ENCODE measurements around the gene ILDR2.

ILDR2 gene

DNA sequence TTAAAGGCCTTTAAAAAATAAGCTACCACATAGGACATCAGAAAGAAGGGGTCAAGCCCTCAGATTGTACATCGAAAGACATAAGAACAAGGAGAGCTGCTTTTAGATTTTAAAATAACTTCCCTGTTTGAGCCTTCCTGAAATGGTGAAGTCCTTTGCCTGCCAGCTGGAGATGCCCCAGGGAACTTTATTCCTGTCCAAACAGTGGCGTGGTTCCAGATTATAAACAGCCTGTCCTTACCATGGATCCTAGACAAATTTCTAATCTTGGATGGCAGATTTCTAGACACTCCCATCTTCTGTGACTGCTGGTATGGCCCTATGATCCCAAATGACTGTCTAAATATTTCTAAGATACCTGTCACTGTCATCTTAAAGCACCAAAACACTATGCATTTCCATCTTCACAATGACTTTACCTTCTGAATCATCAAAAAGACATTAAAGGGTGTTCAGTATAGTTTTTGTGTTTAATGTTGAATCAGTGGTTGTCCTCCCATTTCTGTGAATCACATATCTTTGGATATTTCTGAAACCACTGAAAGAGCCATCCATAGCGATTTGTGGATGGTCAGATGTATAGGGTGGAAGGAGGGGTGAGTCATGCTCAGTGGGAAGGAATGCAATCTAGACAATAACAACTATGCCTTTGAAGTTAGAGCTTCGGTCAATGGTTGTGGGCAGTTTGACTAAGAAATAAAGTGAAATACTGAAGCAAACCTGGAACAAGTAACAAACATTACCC is 23.2 kb downstream of the ILDR2 start:
- H3K27me3 ChIP-seq (ENCODE audit: insufficient read depth, poor library complexity, severe bottlenecking) = peaks cover 3% of the 10 kb centered on the region
- no peak overlapping the region for H3K27ac ChIP-seq (replicated peaks)
- no peak overlapping the region for H3K4me3 ChIP-seq (replicated peaks; ENCODE audit: insufficient read depth, low read length)
- no peak for DNase-seq (ENCODE audit: low read depth in 1 of 2, low spot score in 1 of 2)
- TF ChIP-seq, protein P1, sequence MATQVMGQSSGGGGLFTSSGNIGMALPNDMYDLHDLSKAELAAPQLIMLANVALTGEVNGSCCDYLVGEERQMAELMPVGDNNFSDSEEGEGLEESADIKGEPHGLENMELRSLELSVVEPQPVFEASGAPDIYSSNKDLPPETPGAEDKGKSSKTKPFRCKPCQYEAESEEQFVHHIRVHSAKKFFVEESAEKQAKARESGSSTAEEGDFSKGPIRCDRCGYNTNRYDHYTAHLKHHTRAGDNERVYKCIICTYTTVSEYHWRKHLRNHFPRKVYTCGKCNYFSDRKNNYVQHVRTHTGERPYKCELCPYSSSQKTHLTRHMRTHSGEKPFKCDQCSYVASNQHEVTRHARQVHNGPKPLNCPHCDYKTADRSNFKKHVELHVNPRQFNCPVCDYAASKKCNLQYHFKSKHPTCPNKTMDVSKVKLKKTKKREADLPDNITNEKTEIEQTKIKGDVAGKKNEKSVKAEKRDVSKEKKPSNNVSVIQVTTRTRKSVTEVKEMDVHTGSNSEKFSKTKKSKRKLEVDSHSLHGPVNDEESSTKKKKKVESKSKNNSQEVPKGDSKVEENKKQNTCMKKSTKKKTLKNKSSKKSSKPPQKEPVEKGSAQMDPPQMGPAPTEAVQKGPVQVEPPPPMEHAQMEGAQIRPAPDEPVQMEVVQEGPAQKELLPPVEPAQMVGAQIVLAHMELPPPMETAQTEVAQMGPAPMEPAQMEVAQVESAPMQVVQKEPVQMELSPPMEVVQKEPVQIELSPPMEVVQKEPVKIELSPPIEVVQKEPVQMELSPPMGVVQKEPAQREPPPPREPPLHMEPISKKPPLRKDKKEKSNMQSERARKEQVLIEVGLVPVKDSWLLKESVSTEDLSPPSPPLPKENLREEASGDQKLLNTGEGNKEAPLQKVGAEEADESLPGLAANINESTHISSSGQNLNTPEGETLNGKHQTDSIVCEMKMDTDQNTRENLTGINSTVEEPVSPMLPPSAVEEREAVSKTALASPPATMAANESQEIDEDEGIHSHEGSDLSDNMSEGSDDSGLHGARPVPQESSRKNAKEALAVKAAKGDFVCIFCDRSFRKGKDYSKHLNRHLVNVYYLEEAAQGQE (IDR thresholded peaks at IDR 0.05; ENCODE audit: insufficient replicate concordance, low read depth) = no peak
- TF ChIP-seq SPI1 (IDR thresholded peaks at IDR 0.05; ENCODE audit: borderline replicate concordance, low read depth) = no peak
- TF ChIP-seq POLR2AphosphoS5 (IDR thresholded peaks at IDR 0.05; ENCODE audit: low read depth) = no peak
- TF ChIP-seq, protein P2, sequence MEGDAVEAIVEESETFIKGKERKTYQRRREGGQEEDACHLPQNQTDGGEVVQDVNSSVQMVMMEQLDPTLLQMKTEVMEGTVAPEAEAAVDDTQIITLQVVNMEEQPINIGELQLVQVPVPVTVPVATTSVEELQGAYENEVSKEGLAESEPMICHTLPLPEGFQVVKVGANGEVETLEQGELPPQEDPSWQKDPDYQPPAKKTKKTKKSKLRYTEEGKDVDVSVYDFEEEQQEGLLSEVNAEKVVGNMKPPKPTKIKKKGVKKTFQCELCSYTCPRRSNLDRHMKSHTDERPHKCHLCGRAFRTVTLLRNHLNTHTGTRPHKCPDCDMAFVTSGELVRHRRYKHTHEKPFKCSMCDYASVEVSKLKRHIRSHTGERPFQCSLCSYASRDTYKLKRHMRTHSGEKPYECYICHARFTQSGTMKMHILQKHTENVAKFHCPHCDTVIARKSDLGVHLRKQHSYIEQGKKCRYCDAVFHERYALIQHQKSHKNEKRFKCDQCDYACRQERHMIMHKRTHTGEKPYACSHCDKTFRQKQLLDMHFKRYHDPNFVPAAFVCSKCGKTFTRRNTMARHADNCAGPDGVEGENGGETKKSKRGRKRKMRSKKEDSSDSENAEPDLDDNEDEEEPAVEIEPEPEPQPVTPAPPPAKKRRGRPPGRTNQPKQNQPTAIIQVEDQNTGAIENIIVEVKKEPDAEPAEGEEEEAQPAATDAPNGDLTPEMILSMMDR (IDR thresholded peaks at IDR 0.05; ENCODE audit: insufficient read depth, low read length) = no peak
- no peak for TF ChIP-seq GABPA (IDR thresholded peaks at IDR 0.05; ENCODE audit: low read depth)

DNA sequence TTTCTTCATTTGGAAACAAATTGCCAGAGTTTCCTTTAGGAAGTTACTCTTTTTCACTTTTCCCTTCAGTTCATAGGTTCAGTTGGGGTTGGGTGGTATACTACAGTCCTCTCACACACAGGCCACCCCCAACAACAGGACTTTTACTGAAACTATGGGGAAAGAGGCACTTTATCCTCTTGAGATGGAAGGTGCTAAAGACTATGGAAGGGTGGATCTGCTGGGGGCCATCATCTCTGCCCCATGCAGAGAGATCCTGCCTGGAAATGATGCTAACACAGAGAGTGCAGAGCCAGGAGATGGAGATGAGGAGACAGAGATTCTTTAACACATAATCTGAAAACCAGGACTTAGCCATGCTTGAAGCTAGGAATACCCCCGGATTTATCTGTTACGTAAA is 24.3 kb downstream of the ILDR2 start:
- TF ChIP-seq, protein P1 (IDR thresholded peaks at IDR 0.05; ENCODE audit: insufficient replicate concordance, low read depth) = no peak
- TF ChIP-seq, protein P2 (IDR thresholded peaks at IDR 0.05; ENCODE audit: insufficient read depth, low read length) = no peak
- TF ChIP-seq SPI1 (IDR thresholded peaks at IDR 0.05; ENCODE audit: borderline replicate concordance, low read depth) = no peak
- TF ChIP-seq POLR2AphosphoS5 (IDR thresholded peaks at IDR 0.05; ENCODE audit: low read depth) = no peak
- no peak for TF ChIP-seq GABPA (IDR thresholded peaks at IDR 0.05; ENCODE audit: low read depth)
- no peak overlapping the region for H3K27ac ChIP-seq (replicated peaks)
- peaks cover 3% of the 10 kb centered on the region for H3K27me3 ChIP-seq (ENCODE audit: insufficient read depth, poor library complexity, severe bottlenecking)
- no peak overlapping the region for H3K4me3 ChIP-seq (replicated peaks; ENCODE audit: insufficient read depth, low read length)
- no peak for DNase-seq (ENCODE audit: low read depth in 1 of 2, low spot score in 1 of 2)

DNA sequence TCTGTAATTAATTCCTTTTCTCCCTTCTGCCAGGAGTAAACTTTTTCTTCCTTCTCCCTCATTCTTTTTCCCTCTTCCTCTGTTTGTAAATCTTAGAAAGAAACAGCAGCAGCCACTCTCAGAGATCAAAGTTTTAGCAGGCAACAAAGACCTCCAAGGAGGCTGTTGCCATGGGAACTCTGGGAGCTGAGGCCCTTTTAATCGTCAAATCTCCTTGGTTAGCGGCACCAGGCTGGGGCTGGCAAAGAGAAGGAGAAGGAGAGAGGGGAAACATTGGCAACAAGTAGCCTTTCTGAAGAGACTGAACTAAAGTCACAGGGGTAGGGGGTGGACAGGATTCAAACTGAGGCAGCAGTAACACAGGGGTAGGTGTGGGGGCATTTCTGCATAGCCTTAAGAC is 25.2 kb downstream of the ILDR2 start:
- H3K4me3 ChIP-seq (replicated peaks; ENCODE audit: insufficient read depth, low read length) = no peak overlapping the region
- no peak overlapping the region for H3K27ac ChIP-seq (replicated peaks)
- DNase-seq (ENCODE audit: low read depth in 1 of 2, low spot score in 1 of 2) = no peak
- H3K27me3 ChIP-seq (ENCODE audit: insufficient read depth, poor library complexity, severe bottlenecking) = peaks cover 3% of the 10 kb centered on the region
- TF ChIP-seq POLR2AphosphoS5 (IDR thresholded peaks at IDR 0.05; ENCODE audit: low read depth) = no peak
- TF ChIP-seq, protein P1 (IDR thresholded peaks at IDR 0.05; ENCODE audit: insufficient replicate concordance, low read depth) = no peak
